Inferior parietal cortex (tissue), 1 donor: Measurements from ENCODE around the gene GLYAT.
"Not testable (repeated sequence)": the region's sequence is repeated elsewhere in the genome, so short reads cannot be mapped to it uniquely, and the experiment has no call there.

Experiments used
- DNase-seq: peaks from one replicate; pipeline ENCODE4 v3.0.0-alpha.2; 2016; ENCODE audit errors: extremely low spot score

Gene GLYAT

DNA sequence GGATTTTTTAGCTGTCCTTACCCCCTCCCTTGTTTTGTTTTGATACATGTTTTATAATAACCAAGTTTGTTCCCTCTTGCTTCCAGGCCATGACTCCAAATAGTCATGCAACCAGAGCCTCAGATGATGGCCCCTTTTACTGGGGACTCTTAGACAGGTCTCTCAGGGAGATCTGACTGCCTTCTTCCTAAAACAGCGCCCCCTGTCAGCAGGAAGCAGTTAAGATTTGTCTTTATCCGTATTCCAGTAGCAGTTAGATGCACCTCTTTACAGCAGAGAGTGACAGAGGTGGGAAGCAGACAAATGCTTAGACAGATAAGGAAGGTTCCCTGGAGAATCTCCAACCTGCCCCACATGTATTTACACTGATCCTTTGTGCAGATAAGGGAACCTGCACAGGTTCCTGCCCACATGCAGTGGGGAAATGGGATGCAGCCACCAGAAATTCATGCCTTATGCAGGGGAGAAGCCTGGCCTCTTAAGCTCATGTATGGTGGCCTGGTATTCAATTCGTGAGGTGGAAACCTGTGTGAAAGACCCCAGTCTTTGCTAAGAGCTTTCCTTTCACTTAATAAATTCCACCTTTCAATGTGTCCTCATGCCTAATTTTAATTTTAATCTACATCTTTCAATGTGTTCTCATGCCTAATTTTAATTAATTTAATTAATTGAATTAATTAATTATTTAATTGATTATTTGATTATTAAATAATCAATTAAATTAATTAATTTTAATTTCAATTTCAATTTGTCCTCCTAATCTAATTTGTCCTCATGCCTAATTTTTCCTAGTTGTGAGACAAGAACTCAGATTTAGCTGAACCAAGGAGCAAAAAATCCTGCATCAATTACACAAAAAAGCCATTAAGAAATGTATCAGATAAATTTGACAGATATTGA, 11.5 kb upstream of the GLYAT start:
- no peak for DNase-seq

DNA sequence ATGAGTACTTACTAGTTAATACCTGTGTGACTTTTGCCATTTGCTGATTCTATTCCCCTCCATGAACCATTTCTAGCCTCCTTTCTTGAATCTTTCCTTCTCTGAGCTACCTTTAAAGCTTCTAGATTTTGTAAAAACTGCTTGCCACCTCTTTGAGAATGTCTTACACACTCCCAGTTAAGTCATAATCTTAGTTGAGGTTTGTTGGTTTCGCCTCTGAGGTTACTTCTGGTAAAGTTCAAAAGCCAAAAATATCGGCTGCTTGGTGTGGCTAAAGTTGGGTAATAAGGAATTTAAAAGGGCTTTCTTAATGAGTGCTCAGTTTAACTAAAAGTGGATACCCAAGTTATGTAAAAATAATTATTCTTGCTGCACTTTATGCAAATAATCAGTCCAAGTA, 10.4 kb upstream of the GLYAT start:
- no peak for DNase-seq

DNA sequence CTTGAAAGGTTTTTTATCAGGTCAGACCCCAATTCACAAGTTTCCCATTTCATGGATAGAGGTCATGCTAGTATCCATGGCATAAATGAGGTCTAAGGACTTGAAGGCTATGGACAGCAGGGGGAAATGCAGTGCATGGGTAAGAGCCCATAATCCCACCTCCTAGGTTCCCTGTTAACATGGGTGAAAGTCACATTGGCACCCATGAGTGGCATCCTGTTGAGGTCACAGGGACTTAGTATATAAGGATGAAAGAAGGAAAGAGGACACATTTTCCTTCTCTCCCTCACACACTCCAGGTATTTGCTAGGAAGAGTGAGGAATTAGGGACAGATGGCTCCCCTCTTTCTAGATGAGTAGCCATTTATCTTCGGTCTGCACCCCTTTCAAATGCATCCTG, 9.4 kb upstream of the GLYAT start:
- DNase-seq, result no peak

DNA sequence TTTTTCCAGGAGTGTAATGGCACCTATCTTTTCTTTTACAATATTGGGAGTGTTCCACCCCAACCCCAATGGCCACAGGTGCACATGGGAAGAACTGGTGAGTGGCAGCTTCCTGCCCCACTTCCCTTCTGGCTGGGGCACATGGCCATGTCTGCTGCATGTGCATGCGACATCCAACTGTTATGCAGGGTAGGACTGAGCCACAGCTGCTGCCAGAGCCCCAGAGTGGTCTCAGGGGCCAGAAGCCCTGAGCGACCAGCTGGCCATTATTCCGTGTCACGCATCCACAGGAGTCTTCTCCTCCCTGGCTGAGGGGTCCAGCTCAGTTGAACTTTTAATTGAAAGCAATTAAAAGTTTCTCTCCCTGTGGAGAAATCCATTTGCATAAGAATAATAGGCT, 8.7 kb upstream of the GLYAT start:
- DNase-seq, result no peak

DNA sequence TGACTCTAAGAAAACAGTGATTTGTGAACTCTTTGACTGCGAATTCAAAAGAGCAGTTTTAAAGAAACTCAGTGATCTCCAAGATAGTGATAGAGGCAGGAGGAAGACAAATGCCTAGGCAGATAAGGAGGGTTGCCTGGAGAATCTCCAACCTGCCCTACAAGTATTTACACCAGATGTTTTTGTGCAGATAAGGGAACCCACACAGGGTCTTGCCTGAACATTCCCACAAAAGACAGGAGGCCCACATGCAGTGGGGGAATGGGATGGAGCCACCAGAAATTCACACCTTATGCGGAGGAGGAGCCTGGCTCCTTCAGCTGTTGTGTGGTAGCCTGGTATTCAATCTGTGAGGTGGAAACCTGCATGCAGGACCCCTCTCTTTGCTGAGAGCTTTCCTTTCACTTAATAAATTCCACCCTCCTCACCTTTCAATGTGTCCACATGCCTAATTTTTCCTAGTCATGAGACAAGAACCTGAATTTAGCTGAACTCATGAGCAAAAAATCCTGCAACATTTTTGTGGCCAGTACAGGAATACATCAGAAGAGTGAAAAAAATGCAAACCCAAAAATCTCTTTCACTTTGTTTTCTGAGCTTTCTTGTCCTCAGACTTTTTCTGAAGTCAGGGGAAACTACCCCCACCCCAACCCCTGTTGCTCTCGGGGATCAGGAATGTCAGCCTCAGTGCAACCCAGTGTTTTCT, 8.1 kb upstream of the GLYAT start:
- no peak for DNase-seq

DNA sequence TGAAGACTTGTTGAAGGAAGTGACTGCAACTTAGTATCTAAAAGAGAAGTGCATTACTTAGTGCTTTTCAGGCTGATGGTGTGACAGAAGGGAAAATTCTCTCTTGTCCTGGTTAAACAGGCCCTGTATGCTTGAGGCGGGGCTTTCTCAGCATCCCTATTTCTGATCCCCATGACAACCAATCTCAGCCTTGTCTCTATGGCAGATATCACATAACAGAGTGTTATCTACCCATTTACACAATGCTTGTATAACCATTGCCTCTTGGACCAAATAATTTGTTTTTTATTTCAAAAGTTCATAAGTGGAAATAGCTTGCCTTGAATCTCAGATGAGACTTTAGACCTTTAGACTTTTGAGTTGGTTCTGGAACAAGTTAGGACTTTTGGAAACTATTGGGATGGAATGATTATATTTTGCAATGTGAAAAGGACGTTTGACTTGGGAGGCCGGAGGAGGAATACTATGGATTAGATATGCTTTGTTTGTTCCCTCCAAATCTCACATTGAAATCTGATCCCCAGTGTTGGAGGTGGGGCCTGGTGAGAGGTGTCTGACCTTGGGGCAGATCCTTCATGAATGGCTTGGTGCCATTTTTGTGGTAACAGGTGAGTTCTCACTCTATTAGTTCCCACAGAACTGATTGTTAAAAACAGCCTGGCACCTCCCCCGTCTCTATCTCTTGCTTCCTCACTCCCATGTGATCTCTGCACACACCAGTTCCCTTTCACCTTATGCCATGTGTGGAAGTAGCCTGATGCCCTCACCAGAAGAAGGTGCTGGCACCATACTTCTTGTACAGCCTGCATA, 3.1 kb upstream of the GLYAT start:
- DNase-seq, result no peak

DNA sequence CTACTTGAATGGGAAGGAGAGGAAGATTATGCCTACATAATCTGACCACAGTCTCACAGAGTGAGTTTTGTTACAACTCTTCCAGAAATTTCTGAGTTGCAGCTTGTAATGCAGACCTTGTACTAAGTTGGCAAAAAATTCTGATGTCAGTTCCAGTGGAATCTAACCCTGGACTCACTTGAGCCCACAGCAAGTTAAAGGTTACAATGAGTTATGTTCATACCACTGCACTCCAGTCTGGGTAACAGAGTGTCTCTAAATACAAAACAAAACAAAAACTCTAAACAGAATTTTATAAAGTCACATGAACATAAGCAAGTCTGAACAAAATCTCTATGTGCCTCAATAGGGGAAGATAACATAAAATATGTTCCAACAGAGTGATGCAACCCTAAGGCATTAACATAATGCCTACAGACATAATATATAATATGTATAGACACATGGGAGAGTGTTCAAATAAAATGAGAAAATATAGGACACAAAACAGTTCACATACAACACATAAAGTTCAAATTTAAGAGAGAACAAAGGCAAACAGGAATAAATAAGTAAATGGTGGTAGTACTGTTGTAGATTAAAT, 1.1 kb downstream of the GLYAT start:
- no peak for DNase-seq

DNA sequence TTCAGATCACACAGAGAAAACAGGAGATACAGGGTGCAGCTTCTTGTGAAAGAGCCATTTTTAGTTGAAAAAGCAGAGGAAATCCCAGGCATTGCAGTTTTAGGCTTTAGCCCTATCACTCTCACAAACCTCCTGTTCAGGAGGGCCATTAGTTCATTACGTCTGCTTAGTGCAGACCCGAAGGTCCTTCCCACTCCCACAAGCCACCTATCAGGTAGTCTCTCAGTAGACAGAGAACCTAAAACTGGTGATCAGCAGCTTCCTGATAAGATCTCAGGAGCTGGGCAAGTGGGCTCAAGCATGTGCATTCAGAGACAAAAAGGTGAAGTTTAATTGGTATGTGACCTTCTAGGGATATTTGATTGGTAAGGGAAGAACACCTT, 4.3 kb downstream of the GLYAT start:
- no peak for DNase-seq

GRCh38 chr11:58726737-58727414, 4.9 kb downstream of the GLYAT start:
- peak; percentile 9 for DNase-seq

- DNase-seq, result no peak
Measured at GRCh38 chr11:58719406-58720117, 12.2 kb downstream of the GLYAT start.

DNA sequence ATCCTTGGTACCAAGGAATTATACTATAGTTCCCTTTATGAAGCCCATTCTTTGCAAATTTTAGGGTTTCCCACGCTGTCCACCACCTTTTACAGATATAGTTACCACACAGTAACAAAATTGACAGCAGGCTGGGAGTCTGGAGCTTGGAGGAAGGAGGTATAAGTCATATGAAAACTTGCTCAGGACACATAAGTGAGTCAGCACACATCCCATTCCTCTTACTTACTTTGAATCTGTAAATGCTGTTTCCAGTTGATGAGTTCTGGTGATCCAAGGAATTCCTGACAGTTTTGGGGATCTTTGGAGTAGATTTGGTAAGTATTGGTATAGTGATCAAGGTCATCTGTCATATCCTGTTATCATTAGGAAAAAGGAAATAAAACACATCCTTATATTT, 19.2 kb downstream of the GLYAT start:
- no peak for DNase-seq

DNA sequence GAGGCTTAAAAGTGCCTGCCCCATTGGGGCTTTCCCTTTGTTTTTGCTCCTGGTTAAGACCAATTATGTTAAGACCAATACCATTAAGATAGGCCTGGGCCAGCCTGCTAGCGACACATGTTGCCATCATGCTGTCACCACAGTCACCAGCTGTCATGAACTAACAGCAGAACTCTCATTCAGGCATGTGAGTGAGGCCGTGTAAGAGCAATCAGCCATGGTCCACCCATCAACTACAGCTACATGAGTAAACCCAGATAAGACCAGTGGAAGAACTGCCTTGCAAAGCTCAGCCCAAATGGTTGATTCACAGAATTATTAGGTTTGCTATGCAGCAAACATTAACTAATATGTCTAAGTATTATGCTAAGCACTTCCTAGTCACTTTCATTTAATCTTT, 19.9 kb downstream of the GLYAT start:
- DNase-seq, result no peak

DNA sequence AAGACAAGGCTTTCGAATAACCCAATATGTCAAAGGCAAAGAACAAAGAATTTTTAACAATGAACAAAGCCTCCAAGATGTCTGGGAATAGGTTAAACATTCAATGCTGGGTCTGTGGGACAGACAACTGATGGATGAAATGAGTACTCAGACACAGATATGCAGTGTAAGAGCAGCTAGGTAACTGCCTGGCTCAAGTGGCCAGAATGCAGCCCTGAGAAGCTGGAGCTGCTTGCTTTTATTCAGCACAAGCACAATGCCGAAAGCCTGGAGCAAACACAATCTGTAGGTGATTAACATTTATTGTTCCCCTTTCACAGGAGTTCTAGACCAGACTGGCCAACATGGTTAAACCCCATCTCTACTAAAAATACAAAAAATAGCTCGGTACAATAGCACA, 24.0 kb downstream of the GLYAT start:
- no peak for DNase-seq

- not testable (repeated sequence) for DNase-seq
Measured at GRCh38 chr11:58696825-58697224, 34.9 kb downstream of the GLYAT start.

DNA sequence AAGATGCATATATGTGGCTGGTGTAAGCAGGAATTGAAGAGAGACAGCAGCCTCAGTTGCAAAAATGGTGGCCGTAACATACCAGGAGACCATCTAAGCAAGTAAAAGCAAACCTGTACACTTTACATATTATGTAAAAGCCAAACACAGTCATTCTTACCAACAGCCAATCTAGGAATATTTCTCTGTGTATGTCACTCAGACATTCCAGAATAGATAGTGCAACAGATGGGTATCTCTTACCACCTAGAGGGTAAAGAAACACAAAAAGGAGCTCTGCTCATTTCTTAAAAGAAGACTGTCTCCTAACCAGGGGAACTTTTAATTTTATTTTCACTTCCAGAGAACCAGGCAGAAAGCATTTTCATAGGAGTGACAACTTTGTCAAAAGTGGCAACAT, 38.7 kb downstream of the GLYAT start:
- DNase-seq, result no peak

- DNase-seq, result no peak
Measured at GRCh38 chr11:58691675-58692074, 40.1 kb downstream of the GLYAT start.

GRCh38 chr11:58688789-58689503, 42.8 kb downstream of the GLYAT start:
- no peak for DNase-seq

GRCh38 chr11:58685973-58686722, 45.6 kb downstream of the GLYAT start:
- DNase-seq, result no peak

- DNase-seq, result not testable (repeated sequence)
Measured at GRCh38 chr11:58682660-58683059, 49.1 kb downstream of the GLYAT start.
